Right hindlimb (tissue), 1 donor: ENCODE measurements around the gene LSM14B.

Experiments
- DNase-seq: peaks from one replicate; pipeline ENCODE4 v3.0.0-alpha.2; 2018

LSM14B gene

GRCh38 chr20:62164879-62165761 lies 42.8 kb downstream of the LSM14B start:
- DNase-seq, result no peak

GRCh38 chr20:62165762-62166399 lies 43.6 kb downstream of the LSM14B start:
- no peak for DNase-seq

- no peak for DNase-seq
Observed at GRCh38 chr20:62167474-62167873, 45.2 kb downstream of the LSM14B start.

- no peak for DNase-seq
Observed at GRCh38 chr20:62168061-62168460, 45.8 kb downstream of the LSM14B start.

- DNase-seq, result no peak
Observed at GRCh38 chr20:62168890-62169435, 46.7 kb downstream of the LSM14B start.

- DNase-seq, result no peak
Observed at GRCh38 chr20:62170536-62170935, 48.3 kb downstream of the LSM14B start.

GRCh38 chr20:62171245-62171644 lies 49.0 kb downstream of the LSM14B start:
- DNase-seq, result no peak

GRCh38 chr20:62172666-62173065 lies 50.4 kb downstream of the LSM14B start:
- no peak for DNase-seq

- DNase-seq, result no peak
Observed at GRCh38 chr20:62174021-62174804, 51.9 kb downstream of the LSM14B start.

- no peak for DNase-seq
Observed at GRCh38 chr20:62174870-62175624, 52.8 kb downstream of the LSM14B start.

- no peak for DNase-seq
Observed at GRCh38 chr20:62175711-62176110, 53.4 kb downstream of the LSM14B start.

GRCh38 chr20:62176866-62177265 lies 54.6 kb downstream of the LSM14B start:
- DNase-seq, result no peak

GRCh38 chr20:62177307-62177706 lies 55.0 kb downstream of the LSM14B start:
- no peak for DNase-seq

- no peak for DNase-seq
Observed at GRCh38 chr20:62178316-62179161, 56.3 kb downstream of the LSM14B start.

- DNase-seq, result no peak
Observed at GRCh38 chr20:62179162-62179504, 56.9 kb downstream of the LSM14B start.

GRCh38 chr20:62181808-62182207 lies 59.5 kb downstream of the LSM14B start:
- no peak for DNase-seq

GRCh38 chr20:62182469-62183425 lies 60.5 kb downstream of the LSM14B start, which contains the start of gene MTG2:
MTG2 (plus strand) TSS chr20:62183028; CDS start chr20:62193421, 10,393 bp downstream.
- DNase-seq, result peak; percentile 96

GRCh38 chr20:62183426-62184142 lies 61.3 kb downstream of the LSM14B start:
- DNase-seq, result no peak
